ENCODE measurements around the gene SERINC5.
"Not testable (repeated sequence)": the region's sequence is repeated elsewhere in the genome, so short reads cannot be mapped to it uniquely, and the experiment has no call there.

Gene SERINC5

DNA sequence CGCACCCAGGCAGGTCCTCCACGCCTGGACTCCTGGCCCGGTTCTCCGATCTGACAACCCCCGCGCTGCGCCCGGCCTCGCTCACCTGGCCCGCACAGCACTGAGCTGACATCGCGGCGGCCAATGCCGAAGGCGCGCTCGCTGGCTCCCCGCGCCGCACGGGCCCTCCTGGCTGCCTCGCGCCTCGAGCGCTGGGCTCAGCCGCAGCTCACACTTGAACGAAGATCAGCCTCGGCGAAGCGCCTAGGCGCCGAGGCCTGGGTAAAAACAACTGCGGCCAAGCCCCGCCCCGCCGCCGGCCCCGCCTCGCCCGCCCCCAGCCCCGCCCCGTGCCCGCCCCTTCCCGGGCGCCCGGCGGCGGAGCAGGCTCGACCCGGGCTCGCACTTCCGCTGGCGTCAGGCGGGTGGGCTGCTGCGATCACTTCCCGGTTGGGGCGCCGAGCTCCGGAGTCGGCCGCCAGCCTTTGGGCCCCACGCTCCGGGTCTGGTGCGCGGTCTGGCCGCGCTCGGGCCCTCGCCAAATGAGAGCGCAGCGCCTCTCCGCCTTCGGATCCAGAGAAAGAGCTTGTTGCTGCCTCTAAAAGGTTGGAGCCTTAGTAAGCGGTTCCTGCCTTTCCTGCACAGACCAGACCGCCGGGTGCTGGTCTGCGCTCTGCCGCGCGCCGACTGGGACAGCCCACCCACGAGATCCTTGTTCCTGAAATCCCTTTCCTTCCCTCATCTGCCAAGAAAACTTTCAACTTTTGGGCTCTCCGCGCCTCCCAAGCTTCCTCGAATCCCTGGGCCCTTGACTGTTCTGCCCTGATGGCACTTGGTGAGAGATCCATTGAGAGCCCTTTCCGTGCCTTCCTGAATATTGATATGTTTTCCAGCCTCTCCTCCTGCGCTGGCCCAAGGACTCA is at the start of gene SERINC5:
TSS of gene SERINC5 (minus strand) at position 238 of the 902 bp plus-strand sequence. CDS start at position 112, 126 bp downstream.
- H3K9ac ChIP-seq (ENCODE audit: low read length) = peak within 1 kb of the TSS; percentile 100
- peak within 1 kb of the TSS; percentile 96 for H3K27ac ChIP-seq (ENCODE audit: low read depth, low read length)
- no peaks in the 10 kb centered on the region for H3K27me3 ChIP-seq (ENCODE audit: control insufficient read depth, insufficient read depth, low read length)
- H3K9me3 ChIP-seq (ENCODE audit: control insufficient read depth, insufficient read depth, low read depth, low read length) = no peaks in the 10 kb centered on the region
- peaks cover 31% of the 10 kb centered on the region for H3K4me1 ChIP-seq (ENCODE audit: control insufficient read depth, insufficient read depth, low read length)
- H3K4me3 ChIP-seq (ENCODE audit: low read depth, low read length) = peak within 1 kb of the TSS; percentile 100
- peaks cover 12% of the 10 kb centered on the region; the same call in 1 of the 2 replicates for H3K36me3 ChIP-seq (ENCODE audit: control insufficient read depth, insufficient read depth, low read length)

DNA sequence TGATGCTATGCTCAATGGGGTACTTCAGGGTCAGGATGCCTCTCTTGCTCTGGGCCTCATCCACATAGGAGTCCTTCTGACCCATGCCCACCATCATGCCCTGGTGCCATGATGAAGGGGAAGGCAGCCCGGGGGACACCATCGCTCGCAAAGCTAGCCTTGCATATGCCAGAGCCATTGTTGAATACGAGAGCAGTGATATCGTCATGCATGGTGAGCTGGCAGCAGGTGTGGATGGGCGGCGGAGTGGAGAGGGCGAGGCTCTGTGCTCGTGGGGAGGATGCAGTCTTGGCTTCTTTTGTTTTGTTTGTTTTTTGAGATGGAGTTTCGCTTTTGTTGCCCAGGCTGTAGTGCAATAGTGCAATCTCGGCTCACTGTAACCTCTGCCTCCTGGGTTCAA is 46.8 kb upstream of the SERINC5 start:
- no peak overlapping the region for H3K4me3 ChIP-seq (ENCODE audit: low read depth, low read length)
- no peaks in the 10 kb centered on the region; the same call in 1 of the 2 replicates for H3K4me1 ChIP-seq (ENCODE audit: control insufficient read depth, insufficient read depth, low read length)
- H3K27ac ChIP-seq (ENCODE audit: low read depth, low read length) = no peak overlapping the region
- H3K9me3 ChIP-seq (ENCODE audit: control insufficient read depth, insufficient read depth, low read depth, low read length) = peaks cover 12% of the 10 kb centered on the region
- no peaks in the 10 kb centered on the region for H3K27me3 ChIP-seq (ENCODE audit: control insufficient read depth, insufficient read depth, low read length)
- no peaks in the 10 kb centered on the region for H3K36me3 ChIP-seq (ENCODE audit: control insufficient read depth, insufficient read depth, low read length)
- no peak overlapping the region for H3K9ac ChIP-seq (ENCODE audit: low read length)

DNA sequence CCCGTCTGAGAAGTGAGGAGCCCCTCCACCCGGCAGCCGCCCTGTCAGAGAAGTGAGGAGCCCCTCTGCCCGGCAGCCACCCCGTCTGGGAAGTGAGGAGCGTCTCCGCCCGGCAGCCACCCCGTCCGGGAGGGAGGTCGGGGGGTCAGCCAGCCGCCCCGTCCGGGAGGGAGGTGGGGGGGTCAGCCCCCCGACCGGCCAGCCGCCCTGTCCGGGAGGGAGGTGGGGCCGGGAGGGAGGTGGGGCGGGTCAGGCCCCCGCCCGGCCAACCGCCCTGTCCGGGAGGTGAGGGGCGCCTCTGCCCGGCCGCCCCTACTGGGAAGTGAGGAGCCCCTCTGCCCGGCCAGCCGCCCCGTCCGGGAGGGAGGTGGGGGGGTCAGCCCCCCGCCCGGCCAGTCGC is 45.5 kb upstream of the SERINC5 start:
- H3K9ac ChIP-seq (ENCODE audit: low read length); H3K36me3 ChIP-seq (ENCODE audit: control insufficient read depth, insufficient read depth, low read length); H3K4me3 ChIP-seq (ENCODE audit: low read depth, low read length); H3K9me3 ChIP-seq (ENCODE audit: control insufficient read depth, insufficient read depth, low read depth, low read length); H3K27me3 ChIP-seq (ENCODE audit: control insufficient read depth, insufficient read depth, low read length); H3K27ac ChIP-seq (ENCODE audit: low read depth, low read length); H3K4me1 ChIP-seq (ENCODE audit: control insufficient read depth, insufficient read depth, low read length): not testable (repeated sequence)

DNA sequence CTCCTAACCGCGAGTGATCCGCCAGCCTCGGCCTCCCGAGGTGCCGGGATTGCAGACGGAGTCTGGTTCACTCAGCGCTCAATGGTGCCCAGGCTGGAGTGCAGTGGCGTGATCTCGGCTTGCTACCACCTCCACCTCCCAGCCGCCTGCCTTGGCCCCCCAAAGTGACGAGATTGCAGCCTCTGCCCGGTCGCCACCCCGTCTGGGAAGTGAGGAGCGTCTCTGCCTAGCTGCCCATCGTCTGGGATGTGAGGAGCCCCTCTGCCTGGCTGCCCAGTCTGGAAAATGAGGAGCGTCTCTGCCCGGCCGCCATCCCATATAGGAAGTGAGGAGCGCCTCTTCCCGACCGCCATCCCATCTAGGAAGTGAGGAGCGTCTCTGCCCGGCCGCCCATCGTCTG is 44.9 kb upstream of the SERINC5 start:
- not testable (repeated sequence) for H3K9ac ChIP-seq (ENCODE audit: low read length); H3K4me1 ChIP-seq (ENCODE audit: control insufficient read depth, insufficient read depth, low read length); H3K4me3 ChIP-seq (ENCODE audit: low read depth, low read length); H3K36me3 ChIP-seq (ENCODE audit: control insufficient read depth, insufficient read depth, low read length); H3K27ac ChIP-seq (ENCODE audit: low read depth, low read length); H3K9me3 ChIP-seq (ENCODE audit: control insufficient read depth, insufficient read depth, low read depth, low read length); H3K27me3 ChIP-seq (ENCODE audit: control insufficient read depth, insufficient read depth, low read length)

- Histone ChIP-seq H3K9ac (ENCODE audit: low read length) (no peak overlapping the region), H3K4me1 (ENCODE audit: control insufficient read depth, insufficient read depth, low read length) (no peaks in the 10 kb centered on the region; the same call in 1 of the 2 replicates), H3K36me3 (ENCODE audit: control insufficient read depth, insufficient read depth, low read length) (no peaks in the 10 kb centered on the region), H3K27me3 (ENCODE audit: control insufficient read depth, insufficient read depth, low read length) (no peaks in the 10 kb centered on the region), H3K27ac (ENCODE audit: low read depth, low read length) (no peak overlapping the region), H3K4me3 (ENCODE audit: low read depth, low read length) (no peak overlapping the region), H3K9me3 (ENCODE audit: control insufficient read depth, insufficient read depth, low read depth, low read length) (peaks cover 9% of the 10 kb centered on the region)
Measured at GRCh38 chr5:80300125-80300524, 44.3 kb upstream of the SERINC5 start.

GRCh38 chr5:80299601-80300000 is 43.8 kb upstream of the SERINC5 start:
- Histone ChIP-seq H3K27me3 (ENCODE audit: control insufficient read depth, insufficient read depth, low read length) (no peaks in the 10 kb centered on the region), H3K27ac (ENCODE audit: low read depth, low read length) (no peak overlapping the region), H3K4me1 (ENCODE audit: control insufficient read depth, insufficient read depth, low read length) (no peaks in the 10 kb centered on the region; the same call in 1 of the 2 replicates)

GRCh38 chr5:80296121-80296520 is 40.3 kb upstream of the SERINC5 start:
- Histone ChIP-seq H3K27ac (ENCODE audit: low read depth, low read length) (no peak overlapping the region), H3K4me1 (ENCODE audit: control insufficient read depth, insufficient read depth, low read length) (no peaks in the 10 kb centered on the region), H3K9me3 (ENCODE audit: control insufficient read depth, insufficient read depth, low read depth, low read length) (peaks cover 6% of the 10 kb centered on the region), H3K27me3 (ENCODE audit: control insufficient read depth, insufficient read depth, low read length) (no peaks in the 10 kb centered on the region), H3K4me3 (ENCODE audit: low read depth, low read length) (no peak overlapping the region), H3K9ac (ENCODE audit: low read length) (no peak overlapping the region), H3K36me3 (ENCODE audit: control insufficient read depth, insufficient read depth, low read length) (no peaks in the 10 kb centered on the region)

More at GRCh38 chr5:80299601-80300000, 43.8 kb upstream of the SERINC5 start:
- peaks cover 9% of the 10 kb centered on the region for H3K9me3 ChIP-seq (ENCODE audit: control insufficient read depth, insufficient read depth, low read depth, low read length)
- H3K9ac ChIP-seq (ENCODE audit: low read length) = no peak overlapping the region
- H3K36me3 ChIP-seq (ENCODE audit: control insufficient read depth, insufficient read depth, low read length) = no peaks in the 10 kb centered on the region
- H3K4me3 ChIP-seq (ENCODE audit: low read depth, low read length) = no peak overlapping the region

GRCh38 chr5:80291761-80292160 is 35.9 kb upstream of the SERINC5 start:
- no peaks in the 10 kb centered on the region for H3K36me3 ChIP-seq (ENCODE audit: control insufficient read depth, insufficient read depth, low read length)
- no peaks in the 10 kb centered on the region for H3K4me1 ChIP-seq (ENCODE audit: control insufficient read depth, insufficient read depth, low read length)
- H3K27me3 ChIP-seq (ENCODE audit: control insufficient read depth, insufficient read depth, low read length) = no peaks in the 10 kb centered on the region
- no peaks in the 10 kb centered on the region for H3K9me3 ChIP-seq (ENCODE audit: control insufficient read depth, insufficient read depth, low read depth, low read length)
- no peak overlapping the region for H3K27ac ChIP-seq (ENCODE audit: low read depth, low read length)
- H3K4me3 ChIP-seq (ENCODE audit: low read depth, low read length) = no peak overlapping the region
- H3K9ac ChIP-seq (ENCODE audit: low read length) = no peak overlapping the region

GRCh38 chr5:80289320-80289719 is 33.5 kb upstream of the SERINC5 start:
- H3K4me1 ChIP-seq (ENCODE audit: control insufficient read depth, insufficient read depth, low read length) = 0 out of 2 replicates have a peak, but pooled peaks cover 4% of the 10 kb centered on the region
- H3K4me3 ChIP-seq (ENCODE audit: low read depth, low read length) = no peak overlapping the region
- no peaks in the 10 kb centered on the region for H3K27me3 ChIP-seq (ENCODE audit: control insufficient read depth, insufficient read depth, low read length)
- no peak overlapping the region for H3K9ac ChIP-seq (ENCODE audit: low read length)
- H3K9me3 ChIP-seq (ENCODE audit: control insufficient read depth, insufficient read depth, low read depth, low read length) = no peaks in the 10 kb centered on the region
- H3K27ac ChIP-seq (ENCODE audit: low read depth, low read length) = no peak overlapping the region
- H3K36me3 ChIP-seq (ENCODE audit: control insufficient read depth, insufficient read depth, low read length) = no peaks in the 10 kb centered on the region

DNA sequence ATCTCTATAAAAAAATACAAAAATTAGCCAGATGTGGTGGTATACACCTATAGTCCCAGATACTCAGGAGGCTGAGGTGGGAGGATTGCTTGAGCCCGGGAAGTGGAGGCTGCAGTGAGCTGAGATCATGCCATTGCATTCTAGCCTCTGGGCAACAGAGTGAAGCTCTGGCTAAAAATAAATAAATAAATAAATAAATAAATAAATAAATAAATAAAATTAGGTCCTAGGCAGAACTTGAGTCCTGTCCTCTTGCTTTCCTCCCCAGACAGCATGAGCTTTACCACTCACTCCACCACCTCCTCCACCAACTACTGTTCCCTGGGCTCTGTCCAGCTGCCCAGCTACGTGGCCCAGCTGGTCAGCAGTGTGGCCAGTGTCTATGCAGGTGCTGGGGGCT is 32.3 kb upstream of the SERINC5 start:
- no peaks in the 10 kb centered on the region for H3K9me3 ChIP-seq (ENCODE audit: control insufficient read depth, insufficient read depth, low read depth, low read length)
- no peaks in the 10 kb centered on the region for H3K36me3 ChIP-seq (ENCODE audit: control insufficient read depth, insufficient read depth, low read length)
- H3K4me3 ChIP-seq (ENCODE audit: low read depth, low read length) = no peak overlapping the region
- H3K9ac ChIP-seq (ENCODE audit: low read length) = no peak overlapping the region
- H3K4me1 ChIP-seq (ENCODE audit: control insufficient read depth, insufficient read depth, low read length) = 0 out of 2 replicates have a peak, but pooled peaks cover 4% of the 10 kb centered on the region
- no peak overlapping the region for H3K27ac ChIP-seq (ENCODE audit: low read depth, low read length)
- no peaks in the 10 kb centered on the region for H3K27me3 ChIP-seq (ENCODE audit: control insufficient read depth, insufficient read depth, low read length)

DNA sequence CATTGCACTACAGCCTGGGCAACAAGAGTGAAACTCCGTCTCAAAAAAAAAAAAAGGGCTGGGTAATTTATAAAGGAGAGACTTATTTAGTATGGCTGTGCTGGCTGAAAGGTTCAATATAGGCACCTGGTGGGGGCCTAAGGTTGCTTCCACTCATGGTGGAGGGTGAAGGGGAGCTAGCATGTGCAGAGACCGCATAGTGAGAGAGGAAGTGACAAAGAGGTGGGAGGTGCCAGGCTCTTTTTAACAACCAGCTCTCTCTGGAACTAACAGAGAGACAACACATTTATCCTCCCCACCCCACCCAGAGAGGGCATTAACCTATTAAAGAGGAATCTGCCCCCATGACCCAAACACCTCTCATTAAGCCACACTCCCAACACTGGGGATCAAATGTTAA is 28.9 kb upstream of the SERINC5 start:
- no peak overlapping the region for H3K27ac ChIP-seq (ENCODE audit: low read depth, low read length)
- no peak overlapping the region for H3K9ac ChIP-seq (ENCODE audit: low read length)

More for the DNA sequence above, 28.9 kb upstream of the SERINC5 start:
- no peaks in the 10 kb centered on the region for H3K9me3 ChIP-seq (ENCODE audit: control insufficient read depth, insufficient read depth, low read depth, low read length)
- no peaks in the 10 kb centered on the region for H3K36me3 ChIP-seq (ENCODE audit: control insufficient read depth, insufficient read depth, low read length)
- no peak overlapping the region for H3K4me3 ChIP-seq (ENCODE audit: low read depth, low read length)
- 0 out of 2 replicates have a peak, but pooled peaks cover 4% of the 10 kb centered on the region for H3K4me1 ChIP-seq (ENCODE audit: control insufficient read depth, insufficient read depth, low read length)
- H3K27me3 ChIP-seq (ENCODE audit: control insufficient read depth, insufficient read depth, low read length) = no peaks in the 10 kb centered on the region
